Kidney (tissue), 14 donors: ENCODE results near the gene PANX1. TPM values are rescaled to one million over a fixed set of nuclear protein-coding genes. Genes with fewer than 3 reads are reported as not detected.
A peak's percentile ranks its signal among the peaks of the same experiment; 100 is the strongest.

ENCODE experiments used
- DNase-seq, 5 donors: peaks; one replicate each; pipeline ENCODE4 v3.0.0-alpha.2; 2013 to 2020
- FAIRE-seq: peaks from 2 replicates; lab custom pipeline; 2012; peaks lifted over from hg19 to GRCh38; lab: Jason Lieb, UNC
- H3K27ac ChIP-seq, 2 donors: one replicate each; pipeline ENCODE4 v1.7.0; 2013; ENCODE audit warnings: low read depth in 2 of 2, low read length in 2 of 2, inconsistent platforms in 1 of 2
- H3K27me3 ChIP-seq: one replicate; pipeline ENCODE4 v1.7.1; 2013; ENCODE audit warnings: low read length, inconsistent platforms; ENCODE audit not compliant: control insufficient read depth, insufficient read depth
- H3K36me3 ChIP-seq, 3 donors: one replicate each; pipeline versions ENCODE4 v1.7.0 to v1.7.1; 2013; ENCODE audit warnings: low read length in 3 of 3, control low read depth in 1 of 3, inconsistent platforms in 1 of 3; ENCODE audit not compliant: insufficient read depth in 3 of 3, control insufficient read depth in 2 of 3
- H3K4me1 ChIP-seq, 3 donors: one replicate each; pipeline versions ENCODE4 v1.7.0 to v1.7.1; 2013; ENCODE audit warnings: low read length in 3 of 3, inconsistent platforms in 1 of 3, low read depth in 1 of 3; ENCODE audit not compliant: control insufficient read depth in 2 of 3, insufficient read depth in 2 of 3
- H3K4me3 ChIP-seq, 3 donors: one replicate each; pipeline versions ENCODE4 v1.7.0 to v1.8.1; 2013; ENCODE audit warnings: low read length in 3 of 3, control low read depth in 1 of 3, inconsistent platforms in 1 of 3
- H3K9ac ChIP-seq, 3 donors: one replicate each; pipeline versions ENCODE4 v1.7.0 to v1.7.1; 2013; ENCODE audit warnings: low read length in 3 of 3, control low read depth in 1 of 3, inconsistent platforms in 1 of 3
- H3K9me3 ChIP-seq, 3 donors: one replicate each; pipeline versions ENCODE4 v1.7.0 to v1.7.1; 2013; ENCODE audit warnings: low read length in 3 of 3, control low read depth in 1 of 3, inconsistent platforms in 1 of 3; ENCODE audit not compliant: control insufficient read depth in 2 of 3, insufficient read depth in 1 of 3
- intact Hi-C: fragments of 100-400 bp; cut with DNase I; formaldehyde crosslinking; loops from one replicate; pipeline ENCODE4 v1.11.1; 2022
- polyA plus RNA-seq: library from polyadenylated mRNA; stranded (reverse); fragments of 350-450 nt; fragmentation: Illumina TruSeq; extraction: RNeasy Lipid Tissue Mini Kit (QIAGEN cat#74804); gene quantifications from one replicate; pipeline ENCODE4 v1.2.3, GENCODE V29; 2014; ENCODE audit warnings: low read depth, low replicate concordance; ENCODE audit not compliant: insufficient read depth
- total RNA-seq: library from RNA; stranded (reverse); fragmentation: NEBNext Ultra II Directional; extraction: Animal tissue kit (Norgen Biotek cat#: 25700); gene quantifications from one replicate; pipeline ENCODE4 v1.2.1, GENCODE V29; 2021
- TF ChIP-seq, protein P1 (sequence below): IDR thresholded peaks from 3 replicates; pipeline ENCODE4 v1.5.1; 2012; ENCODE audit warnings: mild to moderate bottlenecking, moderate library complexity, borderline replicate concordance; ENCODE audit not compliant: insufficient read depth; ENCODE audit errors: extremely low read depth
- donor health status: control.
- donor health status: control.
- donor health status: control.
- donor health status: control.
- donor health status: control.
- donor health status: DM: yes; HTN: yes; CAD: no.
- donor health status: Normal renal cell carcinoma (clear cell type).

PANX1 gene
- total and polyA plus RNA-seq, 2 donors from 2014 or later: 5.3 to 13.9 TPM

DNA sequence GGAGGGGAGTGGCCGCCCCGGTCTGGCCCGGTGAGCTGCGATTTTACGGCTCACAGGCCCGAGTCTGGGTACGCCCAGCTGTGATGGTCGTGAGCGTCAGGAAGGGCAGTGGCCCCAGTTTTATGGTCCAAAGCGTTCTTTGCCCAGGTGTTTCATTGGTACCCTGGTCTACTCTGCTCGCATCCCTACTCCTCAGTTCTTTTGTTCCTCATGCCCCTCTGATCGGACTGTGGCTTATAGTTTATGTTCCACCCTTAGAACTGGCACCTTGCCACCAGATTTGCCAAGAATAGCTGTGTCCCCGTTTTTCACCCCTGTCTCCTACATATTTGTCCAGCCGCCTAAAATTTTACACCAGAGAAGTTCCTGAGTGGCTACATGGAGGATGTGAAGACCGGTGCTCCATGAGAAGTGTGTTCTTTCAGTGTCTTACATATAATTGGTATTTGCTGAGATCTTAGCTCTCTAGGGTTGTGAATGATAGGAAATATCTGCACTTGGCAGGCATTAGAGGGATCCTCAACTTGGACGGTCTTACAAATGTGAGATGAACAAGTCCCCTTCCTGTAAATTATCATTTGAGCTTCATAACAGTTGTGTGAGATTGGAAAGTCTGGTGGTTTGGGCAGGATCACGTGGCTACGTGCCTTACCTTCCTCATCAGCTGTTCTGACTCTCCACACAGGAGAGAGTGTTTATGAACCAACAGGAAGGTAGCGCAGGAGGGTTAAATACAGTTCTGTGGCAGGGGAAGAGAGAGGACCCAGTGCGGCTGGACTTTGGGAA is 1.1 kb downstream of the PANX1 start:
- intact Hi-C loops: no loop called here
- Histone ChIP-seq H3K27ac (peak overlapping the region; percentile 93 to 97), H3K4me3 (peak overlapping the region; percentile 68 to 91 (median 86)), H3K4me1 (peaks cover 0 to 22% (median 14%) of the 10 kb centered on the region in 3 donors), H3K9ac (peak overlapping the region; percentile 68 to 92 (median 84)), H3K36me3 (no peaks in the 10 kb centered on the region), H3K27me3 (no peaks in the 10 kb centered on the region), H3K9me3 (no peaks in the 10 kb centered on the region)
- FAIRE-seq (no peak), DNase-seq (no peak)
- TF ChIP-seq, protein P1, sequence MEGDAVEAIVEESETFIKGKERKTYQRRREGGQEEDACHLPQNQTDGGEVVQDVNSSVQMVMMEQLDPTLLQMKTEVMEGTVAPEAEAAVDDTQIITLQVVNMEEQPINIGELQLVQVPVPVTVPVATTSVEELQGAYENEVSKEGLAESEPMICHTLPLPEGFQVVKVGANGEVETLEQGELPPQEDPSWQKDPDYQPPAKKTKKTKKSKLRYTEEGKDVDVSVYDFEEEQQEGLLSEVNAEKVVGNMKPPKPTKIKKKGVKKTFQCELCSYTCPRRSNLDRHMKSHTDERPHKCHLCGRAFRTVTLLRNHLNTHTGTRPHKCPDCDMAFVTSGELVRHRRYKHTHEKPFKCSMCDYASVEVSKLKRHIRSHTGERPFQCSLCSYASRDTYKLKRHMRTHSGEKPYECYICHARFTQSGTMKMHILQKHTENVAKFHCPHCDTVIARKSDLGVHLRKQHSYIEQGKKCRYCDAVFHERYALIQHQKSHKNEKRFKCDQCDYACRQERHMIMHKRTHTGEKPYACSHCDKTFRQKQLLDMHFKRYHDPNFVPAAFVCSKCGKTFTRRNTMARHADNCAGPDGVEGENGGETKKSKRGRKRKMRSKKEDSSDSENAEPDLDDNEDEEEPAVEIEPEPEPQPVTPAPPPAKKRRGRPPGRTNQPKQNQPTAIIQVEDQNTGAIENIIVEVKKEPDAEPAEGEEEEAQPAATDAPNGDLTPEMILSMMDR: no peak

DNA sequence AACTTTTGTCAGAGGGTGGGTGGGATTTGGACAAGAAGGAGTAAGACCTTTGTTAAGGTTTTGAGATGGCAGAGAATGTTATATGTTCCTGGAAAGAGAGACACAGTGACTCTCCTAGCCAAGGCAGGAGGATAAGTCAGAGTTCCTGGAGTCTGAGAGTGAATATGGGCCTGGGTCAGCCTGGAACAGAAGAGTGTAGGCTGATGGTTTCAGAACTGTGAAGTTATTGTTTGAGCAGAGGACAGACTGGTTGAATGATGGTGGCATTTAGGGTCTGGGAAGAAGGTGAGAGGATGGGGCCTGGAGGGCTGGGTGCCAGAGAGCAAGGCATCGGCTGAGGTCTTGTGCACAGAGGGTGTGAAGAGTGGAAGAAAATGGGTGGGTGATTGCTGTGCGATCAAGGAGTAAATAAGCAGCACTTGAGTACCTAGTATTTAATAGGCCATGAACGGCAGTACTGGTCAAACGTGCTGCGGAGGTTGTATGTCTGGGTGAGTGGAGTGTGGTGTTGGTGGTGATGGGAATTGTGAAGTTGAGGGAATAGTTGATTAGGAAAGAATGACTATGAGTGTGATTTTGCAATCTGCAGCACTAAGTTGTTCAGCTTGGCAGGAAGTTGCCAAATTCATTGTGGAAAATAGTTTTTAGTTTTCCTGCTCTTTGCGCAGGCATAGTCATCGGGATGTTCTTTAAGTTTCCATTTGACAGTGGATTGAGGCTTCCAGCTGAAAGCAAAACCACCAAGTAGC is 1.8 kb downstream of the PANX1 start:
- no peaks in the 10 kb centered on the region for H3K27me3 ChIP-seq
- intact Hi-C loops: no loop called here
- no peak for FAIRE-seq
- peak overlapping the region in 1 of 3 donors; percentile 84 for H3K9ac ChIP-seq
- no peaks in the 10 kb centered on the region for H3K36me3 ChIP-seq
- DNase-seq: no peak
- peak overlapping the region; percentile 26 to 97 for H3K27ac ChIP-seq
- peaks cover 0 to 26% (median 17%) of the 10 kb centered on the region in 3 donors for H3K4me1 ChIP-seq
- no peaks in the 10 kb centered on the region for H3K9me3 ChIP-seq
- peak overlapping the region in 2 of 3 donors; percentile 68 to 91 for H3K4me3 ChIP-seq
- TF ChIP-seq, protein P1: no peak

DNA sequence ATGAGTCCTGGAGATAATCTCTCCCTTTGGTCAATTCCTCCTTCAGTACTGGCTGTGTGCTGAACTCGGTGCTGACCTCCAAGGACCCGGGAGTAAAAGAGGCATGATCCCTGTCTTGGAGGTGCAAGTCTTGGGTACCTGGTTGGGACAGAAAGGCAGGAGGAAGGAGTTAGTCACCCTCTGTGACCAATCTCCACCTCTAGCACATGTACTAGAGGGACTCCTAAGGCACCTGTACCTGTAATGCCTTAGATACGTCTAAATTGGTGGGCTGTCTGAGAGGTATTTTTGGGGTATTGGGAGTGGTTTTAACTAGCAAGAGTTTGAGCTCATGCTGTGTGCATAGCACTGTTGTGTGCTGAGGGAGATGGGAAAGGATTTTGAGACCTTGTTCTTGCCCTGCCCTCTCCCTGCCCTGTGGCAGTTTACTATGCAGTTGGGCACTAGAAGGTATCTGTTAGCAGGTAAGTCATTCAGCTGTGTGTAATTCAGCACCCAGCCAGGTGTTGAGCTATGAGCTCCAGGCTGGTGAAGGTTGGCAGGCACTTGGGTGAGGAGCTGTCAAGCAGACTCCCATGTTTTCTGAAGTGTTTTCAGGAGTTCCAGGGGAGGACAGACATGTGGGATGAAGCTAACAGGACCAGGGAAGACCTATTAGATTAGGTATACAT is 2.5 kb downstream of the PANX1 start:
- H3K36me3 ChIP-seq: no peaks in the 10 kb centered on the region
- DNase-seq: no peak
- no peak overlapping the region for H3K9ac ChIP-seq
- no peak for FAIRE-seq
- intact Hi-C loops: no loop called here
- no peaks in the 10 kb centered on the region for H3K9me3 ChIP-seq
- H3K4me1 ChIP-seq: peaks cover 0 to 26% (median 19%) of the 10 kb centered on the region in 3 donors
- peak overlapping the region in 1 of 2 donors; percentile 85 for H3K27ac ChIP-seq
- H3K4me3 ChIP-seq: peak overlapping the region in 1 of 3 donors; percentile 19
- TF ChIP-seq, protein P1: no peak
- no peaks in the 10 kb centered on the region for H3K27me3 ChIP-seq
